Kidney tubule cell (primary cell): ENCODE results near the gene FABP1.

Experiments
- DNase-seq: peaks from one replicate; pipeline ENCODE4 v3.0.0-alpha.2; 2018; ENCODE audit warnings: low spot score

The FABP1 gene

DNA sequence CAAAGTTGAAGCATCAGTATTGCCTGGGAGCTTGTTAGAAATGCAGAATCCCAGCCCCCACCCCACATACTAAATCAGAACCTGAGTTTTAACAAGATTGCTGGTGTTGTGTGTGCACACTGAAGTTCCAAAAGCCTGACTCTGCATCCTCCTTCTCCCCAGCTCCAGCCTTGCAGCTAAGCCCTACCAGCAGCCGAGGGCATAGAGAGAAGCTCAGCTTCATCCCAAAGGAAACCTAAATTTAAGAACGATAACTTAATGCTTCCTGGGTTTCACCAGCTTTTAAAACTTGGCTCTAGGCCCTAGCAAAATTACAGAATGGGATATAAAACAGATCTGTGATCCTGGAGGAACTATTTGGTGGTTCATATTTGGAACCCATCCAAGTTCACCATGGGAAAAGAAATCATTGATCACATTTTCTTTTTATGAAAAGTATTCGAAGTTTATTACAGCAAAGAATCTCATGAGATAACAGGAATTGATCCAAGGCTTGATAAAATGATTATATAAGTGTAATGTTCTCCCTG, 49.2 kb downstream of the FABP1 start:
- DNase-seq = no peak

- DNase-seq = no peak
Measured at GRCh38 chr2:88077080-88077479, 50.8 kb downstream of the FABP1 start.

GRCh38 chr2:88074854-88075292, 53.0 kb downstream of the FABP1 start:
- DNase-seq = no peak

- no peak for DNase-seq
Measured at GRCh38 chr2:88074150-88074549, 53.7 kb downstream of the FABP1 start.
